GM21717 (cell line): ENCODE results near the gene MAST4.
"Not testable (repeated sequence)": the region's sequence is repeated elsewhere in the genome, so short reads cannot be mapped to it uniquely, and the experiment has no call there.

Experiments used
- ATAC-seq: cut with Tn5 transposase; IDR thresholded peaks from one replicate; pipeline ENCODE4 v1.9.1; 2021; ENCODE audit warnings: mild to moderate bottlenecking, moderate library complexity; ENCODE audit not compliant: unreplicated experiment

The MAST4 gene

DNA sequence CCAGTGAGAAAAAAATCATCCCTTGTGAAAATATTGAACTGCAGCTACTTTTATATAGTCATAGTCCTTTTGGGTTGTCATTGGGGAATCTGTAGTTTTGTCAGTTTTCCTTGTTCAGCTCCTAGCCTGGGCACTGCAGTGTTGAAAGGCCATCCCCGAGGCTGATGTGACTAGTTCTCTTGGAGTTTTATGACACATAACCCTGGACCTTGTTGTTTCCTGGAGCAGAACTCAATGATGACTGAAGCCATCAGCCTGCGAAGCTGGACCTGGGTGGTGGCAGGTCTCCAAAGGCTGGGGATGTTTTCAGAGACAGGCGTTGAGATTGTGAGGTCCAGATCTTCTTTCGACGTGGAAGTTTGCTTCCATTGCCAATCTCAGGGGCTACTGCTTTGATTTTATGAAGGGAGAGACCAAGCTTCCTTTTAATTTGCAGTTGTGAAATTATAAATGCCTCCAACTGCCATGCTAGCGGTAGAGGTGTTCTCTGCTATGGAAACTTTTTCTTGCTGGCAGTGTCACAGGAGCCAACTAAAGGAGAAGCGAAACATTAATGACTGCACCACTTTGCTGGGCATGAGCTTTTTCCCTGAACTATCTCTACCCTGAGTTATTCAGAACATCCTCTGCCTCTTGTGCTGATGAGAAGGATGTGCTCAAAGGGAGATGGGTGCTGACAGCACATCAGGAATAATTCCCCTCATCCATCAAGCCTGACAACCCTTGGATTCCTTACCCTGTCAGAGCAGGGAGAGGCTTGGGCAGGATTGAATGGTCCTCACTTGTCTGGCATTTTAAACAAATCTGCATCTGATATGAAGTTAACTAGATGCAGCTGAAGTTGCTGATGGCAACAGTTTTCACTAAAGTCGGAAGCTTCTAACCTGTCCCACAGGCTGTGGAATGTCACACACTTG, 209.6 kb downstream of the MAST4 start:
- no peak for ATAC-seq

- ATAC-seq, result no peak
These were observed 211.6 kb downstream of the MAST4 start for GRCh38 chr5:66807743-66808142.

GRCh38 chr5:66808663-66809062, 212.5 kb downstream of the MAST4 start:
- no peak for ATAC-seq

DNA sequence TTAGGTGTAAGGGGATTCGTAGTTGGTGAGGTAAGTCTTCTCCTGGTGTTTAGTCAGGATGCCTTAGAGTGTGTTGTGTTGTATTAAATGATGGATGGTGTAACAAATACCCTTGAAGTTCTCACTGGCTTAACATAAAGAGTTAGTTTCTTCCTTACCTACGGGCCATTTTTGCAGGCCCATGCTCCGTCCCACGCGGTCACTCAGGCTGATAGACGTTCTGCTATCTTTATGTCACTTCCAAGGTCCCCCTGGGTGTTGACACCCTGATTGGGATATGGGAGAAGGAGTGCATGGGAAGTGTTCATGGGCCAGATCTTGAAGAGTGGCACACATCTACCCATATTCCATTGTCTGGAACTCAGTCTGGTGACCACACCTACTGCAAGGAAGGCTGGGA, 214.0 kb downstream of the MAST4 start:
- no peak for ATAC-seq

GRCh38 chr5:66810848-66811261, 214.7 kb downstream of the MAST4 start:
- ATAC-seq, result no peak

DNA sequence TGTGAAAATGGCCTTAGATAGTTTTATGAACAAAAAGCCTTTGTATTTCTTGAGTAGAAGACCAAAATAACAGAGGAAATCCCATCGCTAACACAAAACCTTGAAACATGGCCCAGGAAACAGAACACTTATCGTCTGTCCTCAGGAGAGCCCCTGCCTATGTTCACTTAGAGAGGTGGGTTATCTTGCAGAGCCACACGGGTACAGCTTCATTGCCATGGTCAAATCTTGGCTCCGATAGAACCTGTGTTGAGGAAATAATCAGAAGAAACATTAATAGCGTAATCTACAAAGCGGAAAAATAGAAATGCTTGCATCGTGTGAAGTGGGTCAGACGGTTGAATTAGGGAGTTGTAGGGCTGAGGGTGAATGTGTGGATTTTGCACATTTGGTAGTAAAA, 216.1 kb downstream of the MAST4 start:
- ATAC-seq, result no peak

- ATAC-seq, result no peak
These were observed 217.1 kb downstream of the MAST4 start for GRCh38 chr5:66813306-66813705.

DNA sequence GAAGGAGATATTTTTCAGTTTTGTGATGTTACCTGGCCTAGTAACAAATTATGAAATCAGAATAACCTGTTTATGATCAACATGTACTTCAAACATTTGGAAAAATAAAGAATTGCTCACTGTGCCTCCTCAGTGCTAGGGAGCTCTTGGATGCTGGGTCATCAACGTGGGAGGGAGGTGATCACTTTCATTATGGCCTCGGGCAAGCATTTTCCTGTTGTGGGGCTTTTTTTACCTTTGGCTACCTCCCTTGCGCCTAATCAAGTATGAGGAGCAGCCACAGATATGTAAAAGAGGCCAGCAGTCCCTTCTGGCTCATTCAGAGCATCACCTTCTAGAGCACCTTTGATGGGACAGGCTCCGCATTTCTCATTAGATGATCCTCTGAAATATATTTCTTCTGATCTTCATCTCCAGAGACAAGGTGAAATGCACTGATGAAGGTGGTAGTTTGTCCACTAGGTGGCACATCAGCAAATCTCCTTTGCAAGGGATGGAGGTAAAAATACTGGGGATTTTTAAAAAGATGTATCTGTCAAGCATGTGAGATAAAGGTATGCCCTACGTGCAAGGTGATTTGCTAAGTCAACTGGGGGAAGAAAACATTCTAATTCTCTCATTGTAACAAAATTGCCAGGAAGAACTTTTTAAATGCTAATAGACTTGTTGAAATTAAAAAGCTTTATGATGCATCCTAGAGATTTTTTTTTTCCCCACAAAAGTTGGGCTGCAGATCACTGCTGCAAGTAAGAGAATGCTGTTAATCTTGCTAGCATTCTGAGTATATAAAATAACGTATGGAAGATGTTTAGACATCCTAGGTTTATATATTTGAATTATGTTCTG, 218.2 kb downstream of the MAST4 start:
- ATAC-seq, result no peak

DNA sequence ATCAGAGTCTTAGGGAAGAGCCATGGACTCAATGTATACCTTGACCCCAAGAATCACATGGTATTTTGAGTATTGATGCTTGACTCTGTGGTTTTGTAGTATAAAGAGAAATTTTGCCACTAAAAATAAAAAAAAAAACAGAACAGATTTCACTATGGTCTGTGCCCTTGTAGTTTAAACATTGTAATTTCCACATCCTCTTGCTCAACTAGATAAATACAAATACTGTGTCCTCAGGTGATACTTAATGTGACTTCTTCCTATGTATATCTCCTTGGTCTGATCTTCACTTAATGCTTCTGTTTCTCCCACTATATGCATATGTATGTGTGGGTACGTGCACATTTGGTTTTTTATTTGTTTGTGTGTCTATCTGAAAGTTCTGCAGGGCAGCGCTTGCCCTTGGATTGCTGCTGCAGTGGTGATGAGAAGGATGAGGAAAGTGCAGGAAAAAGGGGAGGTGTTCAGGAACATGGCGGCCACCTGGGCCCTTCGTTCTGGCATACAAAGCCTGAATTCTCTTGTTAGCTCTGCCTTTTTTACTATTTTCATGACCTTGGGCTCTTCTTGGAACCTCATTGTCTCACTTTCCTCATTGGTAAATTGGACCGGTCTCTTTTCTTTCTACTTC, 222.2 kb downstream of the MAST4 start:
- ATAC-seq, result no peak

DNA sequence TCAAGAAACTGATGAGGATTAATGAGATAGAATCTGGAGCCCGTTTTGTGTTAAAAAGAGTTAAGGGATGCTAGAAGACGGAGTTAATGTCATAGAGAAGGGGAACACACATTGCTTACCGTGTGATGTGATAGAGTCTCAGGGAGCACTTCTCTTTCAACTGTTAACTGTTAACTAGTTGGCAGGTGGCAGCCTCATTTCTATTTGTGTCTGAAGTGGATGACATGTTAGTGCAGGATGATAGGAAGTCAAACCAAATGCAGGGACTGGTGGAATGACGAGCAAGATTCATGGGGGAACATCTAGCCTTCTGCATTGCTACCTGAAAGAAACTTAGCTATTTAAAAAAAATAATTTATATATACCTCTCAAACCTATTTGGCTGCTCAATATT, 222.7 kb downstream of the MAST4 start:
- no peak for ATAC-seq

- no peak for ATAC-seq
These were observed 224.5 kb downstream of the MAST4 start for GRCh38 chr5:66820630-66821207.

GRCh38 chr5:66821688-66822429, 225.7 kb downstream of the MAST4 start:
- ATAC-seq, result no peak

GRCh38 chr5:66822906-66823305, 226.7 kb downstream of the MAST4 start:
- not testable (repeated sequence) for ATAC-seq

DNA sequence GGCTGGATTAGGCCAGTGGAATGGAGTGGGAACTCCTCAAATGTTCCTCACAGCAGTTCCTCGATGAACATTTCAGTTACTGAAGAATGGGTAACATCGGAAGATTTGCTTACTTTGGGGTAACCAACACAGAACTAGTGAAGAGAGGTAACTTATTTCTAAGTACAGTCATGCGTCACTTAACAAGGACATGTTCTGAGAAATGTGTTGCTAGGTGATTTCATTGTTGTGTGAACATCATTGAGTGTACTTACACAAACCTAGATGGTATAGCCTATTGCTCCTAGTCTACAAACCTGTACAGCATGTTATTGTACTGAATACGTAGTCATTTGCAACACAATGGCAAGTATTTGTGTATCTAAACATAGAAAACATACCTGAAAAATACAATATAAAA, 228.3 kb downstream of the MAST4 start:
- ATAC-seq, result no peak

GRCh38 chr5:66826263-66826662, 230.1 kb downstream of the MAST4 start:
- ATAC-seq, result no peak

- ATAC-seq, result no peak
These were observed 230.5 kb downstream of the MAST4 start for GRCh38 chr5:66826696-66827095.

GRCh38 chr5:66828046-66828547, 231.9 kb downstream of the MAST4 start:
- ATAC-seq, result no peak

DNA sequence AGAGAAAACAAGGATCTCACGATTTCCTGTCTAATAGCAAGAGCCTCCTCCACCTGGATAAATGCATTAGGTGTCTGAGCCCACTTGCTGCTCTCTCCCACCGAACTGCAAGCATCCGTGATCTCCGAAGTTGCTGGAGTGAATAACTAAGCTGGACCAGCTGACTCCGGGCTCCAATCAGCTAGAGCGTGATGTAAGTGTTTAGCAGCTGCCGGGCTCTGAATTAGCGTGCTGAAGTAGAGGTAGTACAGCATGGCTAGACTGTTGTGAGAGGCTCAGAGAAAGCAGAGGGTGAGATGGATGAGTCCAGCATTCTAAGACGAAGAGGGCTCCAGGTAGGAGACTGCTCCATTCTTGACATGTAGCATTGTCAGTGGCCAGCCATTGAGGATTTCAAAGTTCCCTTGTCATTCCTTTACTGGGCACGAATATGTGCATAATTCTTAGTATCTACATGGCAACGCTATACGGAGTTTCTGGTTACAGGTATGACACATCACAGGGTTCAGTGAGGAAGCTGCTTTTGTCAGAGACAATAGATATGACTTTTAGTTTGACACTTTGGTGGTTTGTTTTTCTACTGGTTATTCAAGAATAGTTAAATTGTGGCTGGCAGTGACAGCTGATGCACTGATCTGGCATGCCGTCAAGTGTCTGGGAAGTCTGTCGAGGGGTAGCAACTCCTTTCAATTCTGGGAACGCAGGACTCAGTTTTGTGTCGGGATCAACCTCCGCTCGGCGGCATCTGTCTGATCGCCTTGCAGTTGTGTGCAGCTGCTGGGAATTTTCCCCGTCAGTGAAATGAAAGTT, 232.6 kb downstream of the MAST4 start:
- ATAC-seq, result no peak

- ATAC-seq, result no peak
These were observed 233.1 kb downstream of the MAST4 start for GRCh38 chr5:66829358-66829674.

- no peak for ATAC-seq
These were observed 233.6 kb downstream of the MAST4 start for GRCh38 chr5:66829826-66830225.
